UCSD-AML1 (cell line): ENCODE results near the gene EVC.
"Not testable (repeated sequence)": the region's sequence is repeated elsewhere in the genome, so short reads cannot be mapped to it uniquely, and the experiment has no call there.

Source experiments
- DNase-seq: peaks from one replicate; lab custom pipeline; 2025; ENCODE audit not compliant: unreplicated experiment; lab: John Stamatoyannopoulos, UW

The EVC gene

DNA sequence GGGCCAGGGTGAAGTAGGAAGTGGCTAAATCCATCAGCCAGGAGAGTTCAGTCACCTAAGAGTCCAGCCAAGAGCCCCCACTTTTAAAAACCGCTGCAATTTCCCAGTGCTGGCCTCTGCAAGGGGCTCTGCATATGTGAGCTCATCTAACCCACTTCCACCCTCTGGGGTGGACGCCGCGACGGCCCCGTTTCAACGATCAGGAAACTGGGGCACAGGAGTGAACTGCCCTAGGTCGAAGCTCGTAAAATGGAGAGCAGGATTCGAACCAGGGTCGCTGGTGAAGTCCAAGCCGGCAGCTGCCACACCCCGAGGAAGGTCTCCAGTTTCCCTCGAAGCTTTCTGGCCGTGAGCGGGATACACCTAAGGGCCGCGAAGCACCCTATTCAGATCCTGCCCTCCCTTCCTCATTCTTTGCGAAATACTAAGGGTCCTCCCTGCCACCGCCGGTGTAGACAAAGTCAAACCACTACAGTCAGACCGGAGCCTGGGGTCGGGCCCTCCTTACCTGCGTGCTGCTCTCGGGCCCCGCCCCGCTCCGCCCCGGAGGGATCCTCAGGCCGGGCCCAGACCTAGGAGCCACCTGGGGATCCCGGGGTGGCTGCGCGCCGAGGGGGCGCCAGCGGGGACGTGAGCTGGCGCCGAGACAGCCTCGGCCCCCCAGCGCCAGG, 3.1 kb upstream of the EVC start:
- no peak for DNase-seq

DNA sequence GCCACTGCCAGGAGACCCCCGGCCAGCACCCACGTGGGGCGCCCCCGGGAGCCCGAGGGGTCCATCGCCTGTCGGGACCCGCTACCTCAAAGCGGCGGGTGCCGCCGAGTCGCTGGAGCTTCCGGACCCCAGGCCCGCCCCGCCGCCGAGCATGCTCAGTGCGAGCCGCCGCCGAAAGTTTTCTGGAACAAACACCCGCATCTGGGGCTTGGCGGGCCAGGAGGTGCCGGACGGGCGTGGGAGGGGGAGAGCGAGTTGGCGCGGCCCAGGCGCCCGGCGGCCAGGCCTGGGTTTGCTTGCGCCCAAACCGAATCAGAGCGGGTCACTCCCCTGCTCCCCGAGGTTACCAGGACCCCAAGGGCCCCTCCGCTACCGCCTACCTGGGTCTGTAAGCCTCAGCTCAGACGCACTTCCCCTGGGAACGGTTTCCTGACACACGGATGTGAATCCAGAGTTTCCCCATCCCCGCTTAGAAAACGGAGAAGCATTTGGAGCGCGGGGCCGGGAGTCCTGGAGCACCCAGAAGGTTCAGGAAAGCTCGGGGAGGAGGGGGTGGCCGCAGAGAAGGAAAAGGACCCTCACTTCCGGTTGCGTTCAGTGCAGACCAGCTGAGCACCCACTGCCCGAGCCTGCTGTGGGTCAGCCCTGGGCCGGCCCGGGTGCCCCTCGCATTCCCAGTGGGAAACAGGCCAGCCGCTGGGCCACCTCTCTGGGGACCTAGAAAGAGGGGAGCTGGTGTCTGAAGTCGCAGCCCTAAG, 2.4 kb upstream of the EVC start, which contains the start of gene EVC2:
TSS of gene EVC2 (minus strand) at position 111 of the 758 bp plus-strand sequence. CDS start at position 65, 46 bp downstream.
- DNase-seq = no peak

DNA sequence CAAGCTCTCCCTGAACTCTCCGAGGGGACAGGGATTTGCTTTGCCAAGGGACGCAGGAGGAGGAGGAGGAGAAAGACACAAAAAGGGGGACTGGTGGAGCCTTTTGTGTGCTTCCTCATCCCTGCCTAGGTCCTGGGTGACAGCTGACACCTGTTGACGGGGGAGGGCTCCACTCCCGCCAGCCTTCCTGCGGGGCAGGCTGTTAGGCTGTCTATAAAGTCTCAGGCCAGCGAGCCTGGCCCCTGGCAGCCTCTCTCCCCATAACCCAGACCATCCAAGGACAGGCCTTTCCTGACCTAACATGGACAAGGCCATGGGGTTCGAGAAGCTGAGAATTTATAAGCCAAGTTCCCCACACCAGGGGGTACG, 1.8 kb upstream of the EVC start:
- no peak for DNase-seq

DNA sequence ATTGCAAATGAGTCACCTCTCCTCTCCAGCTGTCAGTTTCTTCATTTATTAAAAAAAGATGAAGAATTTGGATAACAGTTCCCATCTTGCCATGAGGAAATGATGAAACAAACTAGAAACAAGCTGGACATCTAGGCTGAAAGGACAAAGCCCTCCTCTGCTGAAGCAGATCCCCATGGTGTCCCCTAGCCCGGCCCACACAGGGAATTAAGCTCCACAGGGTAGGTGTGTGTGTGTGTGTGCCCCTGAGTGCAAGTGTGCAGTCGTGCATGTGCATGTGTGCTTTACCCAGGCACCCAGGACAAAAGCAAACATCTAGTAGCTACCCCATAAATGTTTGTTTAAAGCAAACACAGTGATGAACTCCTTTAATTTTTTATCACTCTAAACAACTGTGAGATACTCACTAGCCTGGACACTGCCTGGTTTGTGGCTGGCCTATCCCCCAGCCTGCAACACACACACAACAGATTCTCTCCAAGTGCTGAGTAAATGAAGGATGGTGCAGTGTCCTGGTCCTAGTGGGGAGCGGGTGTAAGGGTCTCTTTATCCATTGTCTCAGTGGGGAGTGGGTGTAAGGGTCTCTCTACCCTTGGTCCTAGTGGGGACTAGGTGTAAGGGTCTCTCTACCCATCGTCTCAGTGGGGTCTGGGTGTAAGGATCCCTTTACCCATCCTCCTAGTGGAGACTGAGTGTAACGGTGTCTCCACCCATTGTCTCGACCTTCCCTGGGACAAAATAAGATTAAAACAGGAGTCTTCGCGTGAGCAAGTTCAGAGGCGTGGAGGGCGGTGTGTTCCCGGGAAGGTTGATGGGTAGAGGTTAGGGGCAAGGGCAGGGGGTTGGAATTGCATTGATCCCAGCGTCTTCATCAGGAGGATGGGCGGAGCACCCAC, 688 bp upstream of the EVC start:
- DNase-seq = no peak

DNA sequence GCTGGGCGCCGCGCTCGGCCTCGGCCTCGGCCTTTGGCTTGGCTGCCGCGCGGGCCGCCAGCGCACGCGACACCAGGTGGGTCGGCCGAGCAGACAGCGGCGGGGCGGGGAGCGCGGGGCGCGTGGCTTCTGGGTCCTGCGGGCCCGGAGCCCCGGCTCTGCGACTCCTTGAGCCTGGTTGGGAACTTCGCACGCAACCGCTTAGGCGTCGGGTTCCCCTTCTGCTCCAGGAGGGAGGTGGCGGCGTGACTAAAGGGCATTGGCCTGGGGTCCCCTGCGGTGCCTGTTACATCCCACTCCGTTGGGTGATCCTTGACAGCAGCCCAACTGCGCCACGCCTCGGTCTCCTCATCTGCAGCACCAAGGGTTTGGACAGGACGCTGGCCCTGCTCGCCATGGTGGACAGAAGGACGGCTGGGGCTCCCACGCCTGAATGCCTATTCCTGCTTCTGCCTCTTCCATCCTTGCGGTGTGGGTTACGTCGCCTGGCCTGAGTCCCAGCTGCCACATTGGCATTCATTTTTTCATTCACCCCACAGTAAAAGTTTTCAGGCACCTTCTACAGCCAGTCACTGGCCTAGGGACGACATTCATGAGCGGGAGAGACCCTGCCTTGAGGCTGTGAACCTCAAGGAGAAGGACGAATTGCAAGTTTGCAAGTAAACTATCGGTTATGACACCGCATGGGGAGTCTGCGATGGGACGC, 631 bp downstream of the EVC start:
- no peak for DNase-seq

DNA sequence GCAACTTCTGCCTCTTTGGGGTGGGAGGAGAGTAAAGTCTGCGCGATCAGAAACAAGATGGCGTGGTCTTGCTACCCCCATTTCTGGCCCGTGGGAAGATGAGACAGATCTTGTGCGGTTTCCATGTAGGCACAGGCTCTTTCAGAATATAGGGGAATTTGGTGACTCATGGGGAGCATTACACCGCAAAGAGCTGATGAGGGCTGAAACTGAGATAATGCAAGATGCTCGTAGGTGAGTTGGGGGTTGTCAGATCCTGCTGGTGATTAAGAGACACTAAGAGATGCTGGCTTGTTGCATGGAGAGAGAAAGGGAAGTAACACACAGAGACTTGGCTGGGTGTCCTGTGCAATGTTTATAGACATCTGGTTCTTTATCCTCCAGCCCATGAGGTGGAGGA, 1.5 kb downstream of the EVC start:
- no peak for DNase-seq

DNA sequence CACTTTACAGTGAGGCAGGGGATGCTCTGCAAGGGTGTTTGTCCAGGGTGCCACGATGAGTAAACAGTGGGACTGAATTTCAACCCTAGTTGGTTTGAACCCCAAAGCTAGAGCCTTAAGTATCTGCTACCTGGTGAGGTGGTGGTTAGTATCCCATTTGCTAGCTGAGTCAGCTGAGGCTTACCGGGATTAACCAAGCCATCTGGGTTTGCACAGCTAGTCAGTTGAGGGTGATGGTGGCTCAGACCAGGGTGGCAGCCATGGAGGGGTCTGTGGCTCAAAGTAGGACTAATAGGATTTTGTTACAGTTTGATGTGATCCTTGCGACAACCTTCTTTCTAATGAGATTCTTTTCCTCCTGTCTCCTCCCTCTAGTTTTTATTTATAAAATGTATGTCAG, 1.9 kb downstream of the EVC start:
- no peak for DNase-seq

DNA sequence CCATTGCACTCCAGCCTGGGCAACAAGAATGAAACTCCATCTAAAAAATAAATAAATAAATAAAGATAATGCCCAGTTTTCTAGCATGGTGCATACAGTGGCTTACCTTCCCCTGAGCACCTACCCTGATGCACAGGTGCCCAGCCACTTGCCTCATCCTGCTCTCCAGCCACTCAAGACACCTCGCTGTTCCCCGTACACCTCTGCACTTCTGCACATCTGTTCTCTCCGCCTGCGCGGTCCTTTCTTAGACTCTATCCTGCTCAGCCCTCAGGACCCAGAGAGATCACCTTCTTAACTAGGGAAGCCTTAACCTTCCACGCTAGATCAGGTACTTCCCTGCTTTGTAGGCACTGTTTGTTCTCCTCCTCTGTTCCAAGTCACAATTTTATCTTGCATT, 2.9 kb downstream of the EVC start:
- DNase-seq = no peak

DNA sequence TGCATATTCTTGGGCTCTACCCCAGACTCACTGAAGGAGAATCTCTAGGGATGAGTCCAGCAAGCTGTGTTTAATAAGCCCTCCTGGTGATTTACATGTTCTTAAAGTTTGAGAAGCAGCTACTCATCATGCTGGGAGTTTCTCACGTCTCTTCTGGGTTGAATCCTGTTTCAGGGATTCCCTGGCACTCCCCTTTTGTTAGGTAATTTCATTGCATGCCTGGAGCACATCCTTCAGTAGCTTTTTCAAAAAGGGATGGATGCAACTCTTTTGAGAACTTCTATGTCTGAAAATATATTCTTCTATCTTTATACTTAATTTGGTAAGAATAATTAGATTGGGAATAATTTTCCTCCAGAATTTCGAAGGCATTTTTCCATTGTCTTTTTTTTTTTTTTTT, 4.4 kb downstream of the EVC start:
- DNase-seq = no peak

DNA sequence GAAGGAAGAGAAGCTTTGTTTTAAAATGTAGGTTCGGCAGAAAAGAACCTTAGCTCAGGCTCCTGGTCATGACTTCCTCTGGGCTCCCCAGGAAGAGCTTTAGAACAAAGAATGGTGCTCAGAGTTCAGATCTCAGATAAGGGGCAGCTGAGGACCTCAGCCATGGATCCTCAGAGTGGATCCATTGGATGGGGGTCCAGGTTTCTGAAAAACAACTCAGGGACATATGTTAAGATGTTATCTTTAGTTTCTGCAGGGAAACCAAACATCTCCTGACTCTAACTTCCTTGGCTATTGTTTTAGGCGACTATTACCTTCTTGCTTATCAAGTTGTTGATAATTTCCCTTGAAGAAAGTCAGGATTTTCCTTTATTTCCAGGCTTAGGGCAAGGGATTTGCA, 5.4 kb downstream of the EVC start:
- no peak for DNase-seq

DNA sequence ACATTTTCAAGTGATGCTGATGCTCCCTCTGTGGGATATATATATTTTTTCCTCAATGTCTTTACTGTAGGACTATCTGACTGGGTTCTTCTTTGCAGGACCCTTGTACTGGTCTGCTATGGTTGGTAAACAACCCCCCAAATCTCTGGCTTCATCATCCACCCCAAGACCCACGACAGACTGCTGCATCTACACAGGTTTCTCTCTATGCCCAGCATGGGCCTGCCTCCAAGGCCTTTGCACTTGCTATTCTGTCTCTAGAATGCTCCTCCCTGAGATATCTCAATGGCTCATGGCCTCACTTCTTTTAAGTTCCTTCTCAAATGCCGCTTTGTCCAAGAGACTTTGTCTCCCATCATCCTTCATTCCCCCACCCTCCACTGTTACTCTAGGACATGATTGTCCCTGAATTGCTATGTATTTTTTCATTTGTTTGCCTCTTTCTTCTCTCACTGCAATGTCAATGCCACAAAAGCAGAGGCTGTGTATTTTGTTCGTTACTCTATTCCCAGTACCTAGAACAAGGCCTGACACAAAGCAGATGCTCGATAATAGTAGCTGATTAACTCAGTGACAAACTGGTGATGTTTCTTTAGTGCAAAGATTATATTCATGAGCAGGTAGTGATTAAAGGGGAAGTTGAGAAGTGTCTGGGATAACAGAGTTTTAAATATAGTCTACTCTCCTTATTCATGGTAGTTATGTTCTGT, 6.6 kb downstream of the EVC start:
- DNase-seq = no peak

DNA sequence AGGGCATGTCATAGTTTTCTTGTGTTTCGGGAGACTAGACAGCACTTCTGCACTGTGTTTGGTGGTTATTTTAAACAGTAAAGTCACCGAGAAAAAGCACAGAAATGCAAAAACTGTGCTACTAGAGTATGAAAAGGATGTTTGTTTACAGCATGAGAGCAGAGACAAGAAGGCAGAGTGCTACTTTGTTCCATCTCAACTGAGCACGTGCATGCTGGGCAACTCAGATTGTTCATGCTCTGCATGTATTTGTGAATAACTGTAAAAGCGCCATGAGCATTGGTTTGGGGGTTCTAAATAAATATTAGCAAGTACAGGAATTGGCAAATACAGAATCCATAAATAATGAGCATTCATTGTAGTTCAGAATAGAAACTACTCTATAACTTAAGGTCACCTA, 7.4 kb downstream of the EVC start:
- no peak for DNase-seq

DNA sequence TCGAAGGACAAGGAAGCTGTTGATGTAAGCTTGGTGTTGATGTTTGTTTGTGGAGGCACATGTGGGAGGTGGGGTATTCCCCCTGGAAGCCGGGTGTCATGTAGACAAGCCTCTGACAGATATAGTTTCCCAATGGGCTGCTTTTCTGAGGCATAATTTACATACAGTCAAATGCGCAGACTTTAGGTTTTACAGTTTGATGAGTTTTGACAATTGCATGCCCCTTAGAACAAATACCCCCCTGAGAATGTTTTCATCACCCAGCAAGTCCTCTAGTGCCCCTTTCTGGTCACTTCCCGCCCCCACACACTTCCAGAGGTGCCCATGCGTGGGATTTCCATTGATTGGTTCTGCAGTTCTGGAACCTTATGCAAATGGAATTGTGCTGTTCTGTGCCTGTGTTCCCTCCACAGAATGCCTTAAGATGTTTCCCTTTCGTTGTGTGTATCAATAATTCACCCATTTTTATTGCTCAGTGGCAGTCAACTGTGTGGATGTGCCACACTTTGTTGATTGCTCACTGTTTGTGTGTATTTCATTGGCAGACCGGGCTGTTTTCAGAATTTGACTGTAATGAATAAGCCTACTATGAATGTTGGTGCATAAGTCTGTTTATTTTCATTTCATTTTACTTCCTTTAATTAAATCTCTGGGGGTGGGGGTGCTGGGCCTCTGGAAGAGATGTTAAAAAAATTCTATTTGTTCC, 8.5 kb downstream of the EVC start:
- no peak for DNase-seq

DNA sequence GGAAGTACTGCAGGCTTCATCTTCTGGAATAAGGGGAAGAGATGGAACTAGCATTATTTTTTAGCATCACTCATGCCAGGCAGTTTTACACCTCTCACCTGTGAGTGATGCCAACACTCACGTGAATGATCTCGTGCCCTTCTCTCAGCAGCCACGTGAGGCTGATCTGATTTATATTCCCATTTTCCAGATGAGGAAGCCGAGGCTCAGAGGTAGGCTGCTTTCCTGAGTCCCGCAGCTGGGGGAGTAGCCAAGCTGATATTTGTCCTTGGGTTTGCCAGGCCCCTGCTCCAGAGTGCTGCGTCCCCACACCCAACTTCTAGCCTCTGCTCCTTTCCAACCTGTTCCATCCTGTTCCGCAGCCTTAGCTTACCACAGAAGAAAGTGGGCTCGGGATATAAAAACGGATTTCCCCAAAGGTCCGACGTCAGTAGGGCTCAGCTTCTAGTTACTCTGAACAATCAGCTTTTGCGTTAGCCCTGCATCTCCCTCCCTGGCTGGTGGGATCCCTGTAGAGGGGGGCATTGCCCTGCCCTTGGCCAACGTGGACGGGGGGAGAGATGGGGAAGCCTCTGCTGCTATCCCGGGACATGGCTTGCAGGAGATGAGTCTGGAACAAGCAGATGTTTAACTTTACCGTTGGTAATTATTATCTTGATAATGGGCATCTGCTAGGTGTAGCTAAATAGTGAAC, 9.3 kb downstream of the EVC start:
- DNase-seq = no peak

DNA sequence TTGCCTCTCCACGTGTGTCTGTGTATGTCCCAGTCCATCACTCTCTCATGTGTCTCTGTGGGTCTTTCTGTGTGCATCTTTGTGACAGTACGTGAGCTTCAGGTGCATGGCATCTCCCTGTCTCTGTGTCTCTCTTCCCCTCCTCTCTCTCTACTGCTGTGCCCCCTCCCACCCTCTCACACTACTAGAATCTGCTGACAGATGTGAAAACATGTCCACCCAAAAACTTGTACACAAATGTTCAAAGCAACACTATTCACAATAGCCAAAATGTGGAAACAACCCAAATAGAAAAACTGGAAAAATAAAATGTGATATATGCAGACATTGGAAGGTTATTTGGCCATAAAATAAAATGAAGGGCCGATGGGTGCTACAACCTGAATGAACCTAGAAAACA, 10.0 kb downstream of the EVC start:
- no peak for DNase-seq

DNA sequence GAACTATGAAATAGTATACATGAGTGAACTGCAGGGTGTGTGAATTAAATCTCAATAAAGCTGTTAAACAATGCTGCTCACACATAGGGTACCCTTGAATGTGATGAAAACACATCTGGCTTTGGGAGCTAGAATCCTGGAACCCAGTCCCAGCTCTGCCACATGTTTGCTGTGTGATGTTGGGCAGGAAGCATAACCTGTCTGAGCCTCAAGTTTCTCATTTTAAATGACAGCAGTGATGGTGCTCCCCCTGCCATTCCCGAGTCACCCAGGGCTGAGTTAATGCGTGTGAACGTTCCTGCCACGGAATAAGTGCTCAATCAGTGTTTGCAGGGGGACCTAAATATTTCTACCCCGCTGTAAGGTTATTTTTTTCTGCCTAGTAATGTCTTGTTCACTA, 10.9 kb downstream of the EVC start:
- no peak for DNase-seq

DNA sequence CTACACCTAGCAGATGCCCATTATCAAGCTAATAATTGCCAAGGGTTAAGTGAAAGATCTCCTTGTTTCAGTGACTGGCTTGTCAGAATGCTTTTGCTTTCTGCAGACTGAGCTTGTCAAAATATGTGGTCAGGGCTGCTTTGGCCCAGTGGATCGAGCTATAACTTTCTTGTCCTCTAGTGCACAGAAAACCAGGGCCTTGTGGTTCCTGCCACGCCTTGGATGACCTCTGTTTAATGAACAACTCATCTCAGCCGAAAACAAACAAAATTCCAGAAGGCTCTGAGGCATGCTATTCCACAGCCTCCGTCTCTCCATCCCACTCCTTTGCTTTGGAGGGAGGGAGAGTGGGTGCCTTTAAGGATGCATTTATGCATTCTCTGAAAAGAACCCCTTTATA, 11.3 kb downstream of the EVC start:
- no peak for DNase-seq

DNA sequence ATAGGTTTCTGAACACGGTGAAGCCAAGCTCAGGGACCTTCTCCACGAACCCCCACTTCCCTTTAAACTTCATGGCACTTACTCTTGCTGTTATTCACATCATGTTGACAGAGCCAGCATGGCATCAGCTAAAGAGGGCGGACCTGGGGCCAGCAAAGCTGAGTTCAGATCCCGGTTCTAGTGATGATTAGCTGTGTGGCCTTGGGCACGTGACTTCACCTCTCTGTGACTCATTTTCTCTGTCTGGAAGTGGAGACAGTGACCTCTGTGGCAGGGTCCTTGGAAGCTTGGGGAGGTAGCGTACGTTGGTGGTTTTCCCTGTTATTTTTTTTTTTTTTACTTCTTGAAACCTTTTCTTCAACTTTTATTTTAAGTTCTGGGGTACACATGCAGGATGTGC, 13.4 kb downstream of the EVC start:
- DNase-seq = no peak

DNA sequence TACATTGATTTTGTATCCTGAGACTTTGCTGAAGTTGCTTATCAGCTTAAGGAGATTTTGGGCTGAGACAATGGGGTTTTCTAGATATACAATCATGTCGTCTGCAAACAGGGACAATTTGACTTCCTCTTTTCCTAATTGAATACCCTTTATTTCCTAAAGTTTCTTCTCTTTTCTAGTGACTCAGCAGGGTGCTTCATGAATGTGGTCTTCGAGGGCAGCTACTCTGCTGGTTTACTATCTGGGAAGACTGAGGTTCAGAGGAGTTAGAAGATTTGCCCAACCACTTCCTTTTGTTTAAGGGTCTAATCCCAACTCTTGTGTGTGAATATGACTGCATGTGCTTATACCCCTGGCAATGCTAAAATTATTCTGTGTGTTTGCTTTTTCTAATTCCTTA, 17.4 kb downstream of the EVC start:
- not testable (repeated sequence) for DNase-seq
